Left ventricle myocardium superior (tissue), 1 donor: ENCODE data around the gene ADAMTSL3. TPM values are rescaled to one million over a fixed set of nuclear protein-coding genes. Genes with fewer than 3 reads are reported as not detected.
"Not testable (repeated sequence)": the region's sequence is repeated elsewhere in the genome, so short reads cannot be mapped to it uniquely, and the experiment has no call there.

Experiments used
- ATAC-seq: fragments of 200-7000 bp; cut with Tn5 transposase; one replicate; pipeline ENCODE4 v1.9.1; 2020; ENCODE audit warnings: mild to moderate bottlenecking, moderate library complexity
- DNase-seq: peaks from one replicate; pipeline ENCODE4 v3.0.0-alpha.2; 2020
- intact Hi-C: fragments of 100-400 bp; cut with micrococcal nuclease; formaldehyde crosslinking; loops from one replicate; pipeline ENCODE4 v1.11.0; 2022
- total RNA-seq: library from RNA; stranded (reverse); fragmentation: NEBNext Ultra II Directional; extraction: Animal tissue kit (Norgen Biotek cat#: 25700); gene quantifications from one replicate; pipeline ENCODE4 v1.2.1, GENCODE V29; 2021
- donor health status: DM: no; HTN: yes; CAD: no; lungs with severe emphysema.

ADAMTSL3 gene
- total RNA-seq, 1 donor from 2014 or later = 9.2 TPM

GRCh38 chr15:84034578-84035398 is 380.9 kb downstream of the ADAMTSL3 start:
- no peak for DNase-seq
- intact Hi-C loops = loop anchor here (5.0 to 10.0 kb wide), 2 partner anchors 302 to 470 kb away; no protein-coding TSS in a partner anchor
- ATAC-seq = peak; percentile 43

DNA sequence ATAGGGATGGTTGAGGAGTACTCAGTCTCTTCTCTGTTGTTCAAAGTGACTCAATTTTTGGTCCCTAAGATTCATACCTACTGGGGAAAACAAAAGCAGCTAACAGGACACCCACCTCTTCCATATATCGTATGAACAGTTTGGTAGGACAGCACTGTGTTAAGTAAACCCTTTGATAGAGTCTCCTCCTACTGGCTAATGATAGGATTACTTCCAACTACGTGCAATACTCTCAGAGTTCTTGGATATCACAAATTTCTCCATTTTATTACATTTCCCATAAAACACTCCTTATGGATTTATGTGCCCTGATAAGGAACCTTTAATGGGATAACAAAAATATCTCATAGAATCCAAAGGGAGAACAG is 381.5 kb downstream of the ADAMTSL3 start:
- ATAC-seq = peak; percentile 76
- intact Hi-C loops = loop anchor here (10.0 kb wide), 1 partner anchor 471 kb away; no protein-coding TSS in a partner anchor

DNA sequence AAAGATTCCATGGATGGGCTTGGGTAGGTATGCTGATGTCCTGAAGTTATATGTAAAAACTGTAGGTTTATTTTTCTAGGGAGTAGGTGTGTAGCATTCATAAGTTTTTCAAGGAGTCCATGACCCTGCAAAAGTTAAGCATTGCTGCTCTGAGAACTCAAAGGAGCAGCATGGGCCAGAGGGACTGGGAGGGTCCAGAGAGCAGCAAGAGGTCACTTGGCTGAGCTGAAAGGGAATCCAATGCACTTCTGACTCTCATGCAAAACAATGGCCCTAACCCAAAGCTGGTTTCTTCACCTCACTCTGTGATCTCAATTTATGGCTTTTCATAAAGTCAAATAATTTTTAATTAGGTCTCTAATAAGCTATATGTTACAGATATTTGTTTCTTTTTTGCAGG is 383.4 kb downstream of the ADAMTSL3 start:
- intact Hi-C loops = loop anchor here (10.0 kb wide), 1 partner anchor 472 kb away; no protein-coding TSS in a partner anchor
- ATAC-seq (no peak), DNase-seq (no peak)

More for the DNA sequence above, 381.5 kb downstream of the ADAMTSL3 start:
- no peak for DNase-seq

DNA sequence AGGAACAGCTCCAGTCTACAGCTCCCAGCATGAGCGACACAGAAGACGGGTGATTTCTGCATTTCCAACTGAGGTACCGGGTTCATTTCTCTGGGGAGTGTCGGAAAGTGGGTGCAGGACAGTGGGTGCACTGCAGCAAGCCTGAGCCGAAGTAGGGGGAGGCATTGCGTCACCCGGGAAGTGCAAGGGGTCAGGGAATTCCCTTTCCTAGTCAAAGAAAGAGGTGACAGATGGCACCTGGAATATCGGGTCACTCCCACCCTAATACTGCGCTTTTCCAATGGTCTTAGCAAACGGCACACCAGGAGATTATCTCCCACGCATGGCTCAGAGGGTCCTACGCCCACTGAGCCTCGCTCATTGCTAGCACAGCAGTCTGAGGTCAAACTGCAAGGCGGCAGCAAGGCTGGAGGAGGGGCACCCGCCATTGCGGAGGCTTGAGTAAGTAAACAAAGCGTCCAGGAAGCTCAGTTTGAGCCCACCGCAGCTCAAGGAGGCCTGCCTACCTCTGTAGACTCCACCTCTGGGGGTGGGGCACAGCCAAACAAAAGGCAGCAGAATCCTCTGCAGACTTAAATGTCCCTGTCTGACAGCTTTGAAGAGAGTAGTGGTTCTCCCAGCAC is 388.6 kb downstream of the ADAMTSL3 start:
- intact Hi-C loops, ATAC-seq, DNase-seq: not testable (repeated sequence)

DNA sequence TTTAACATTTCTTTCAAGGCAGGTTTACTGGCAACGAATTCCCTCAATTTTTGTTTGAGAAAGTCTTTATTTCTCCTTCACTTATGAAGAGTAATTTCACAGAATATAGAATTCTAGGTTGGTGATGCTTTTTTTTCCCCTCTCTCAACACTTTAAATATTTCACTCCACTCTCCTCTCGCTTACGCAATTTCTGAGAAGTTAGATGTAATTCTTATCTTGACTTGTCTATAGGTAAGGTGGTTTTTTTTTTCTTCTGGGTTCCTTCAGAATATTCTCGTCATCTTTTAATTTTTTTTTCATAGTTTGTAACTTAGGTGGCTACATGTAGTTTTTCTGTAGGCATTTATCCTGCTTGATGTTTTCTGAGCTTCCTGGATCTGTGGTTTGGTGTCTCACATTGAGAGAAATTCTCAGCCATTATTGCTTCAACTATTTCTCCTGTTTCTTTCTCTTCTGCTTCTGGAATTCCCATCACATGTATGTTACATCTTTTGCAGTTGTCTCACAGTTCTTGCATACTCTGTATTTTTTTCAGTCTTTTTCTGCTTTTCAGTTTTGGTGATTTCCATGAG is 392.2 kb downstream of the ADAMTSL3 start:
- no peak for ATAC-seq
- intact Hi-C loops = no loop called here

GRCh38 chr15:84049480-84049879 is 395.6 kb downstream of the ADAMTSL3 start:
- intact Hi-C loops, ATAC-seq, DNase-seq: not testable (repeated sequence)

More for the DNA sequence above, 392.2 kb downstream of the ADAMTSL3 start:
- no peak for DNase-seq

- no peak for DNase-seq
- ATAC-seq = no peak
- intact Hi-C loops = no loop called here
Measured at GRCh38 chr15:84050076-84050475, 396.2 kb downstream of the ADAMTSL3 start.

GRCh38 chr15:84051146-84051545 is 397.2 kb downstream of the ADAMTSL3 start:
- ATAC-seq, intact Hi-C loops: not testable (repeated sequence)

GRCh38 chr15:84054544-84054943 is 400.6 kb downstream of the ADAMTSL3 start:
- intact Hi-C loops, DNase-seq: not testable (repeated sequence)
- ATAC-seq = peak; percentile 27

More at GRCh38 chr15:84051146-84051545, 397.2 kb downstream of the ADAMTSL3 start:
- DNase-seq = not testable (repeated sequence)

DNA sequence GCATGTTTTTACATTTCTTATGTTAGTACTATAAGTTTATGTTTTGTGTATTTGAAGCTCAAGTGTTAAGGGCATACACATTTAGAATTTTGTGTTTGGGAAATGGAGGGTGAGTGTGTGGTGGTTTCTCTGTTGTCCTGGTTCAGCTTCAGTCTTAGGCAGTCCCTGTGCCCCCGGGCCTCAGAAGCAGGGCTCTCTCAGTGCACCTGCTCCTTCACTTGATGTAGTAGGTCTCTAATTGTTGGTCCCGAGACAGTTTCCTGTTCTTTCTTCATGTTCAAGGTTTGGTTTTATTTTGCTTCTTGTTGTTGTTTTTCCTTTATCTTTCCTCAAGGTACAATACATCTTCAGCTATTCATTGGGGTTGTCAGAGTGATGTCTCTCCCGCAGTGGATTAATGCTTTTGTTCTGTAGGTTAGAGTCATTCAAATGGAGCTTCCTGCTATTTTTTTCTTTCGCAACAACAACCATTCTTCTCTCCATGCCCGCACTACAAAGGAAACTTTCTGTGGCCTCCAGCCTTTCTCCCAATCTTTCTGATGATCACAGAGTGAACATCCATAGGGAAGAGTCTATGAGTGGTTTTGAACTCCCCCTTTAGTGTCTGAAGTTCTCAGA is 403.9 kb downstream of the ADAMTSL3 start:
- intact Hi-C loops = no loop called here
- DNase-seq (no peak), ATAC-seq (no peak)

DNA sequence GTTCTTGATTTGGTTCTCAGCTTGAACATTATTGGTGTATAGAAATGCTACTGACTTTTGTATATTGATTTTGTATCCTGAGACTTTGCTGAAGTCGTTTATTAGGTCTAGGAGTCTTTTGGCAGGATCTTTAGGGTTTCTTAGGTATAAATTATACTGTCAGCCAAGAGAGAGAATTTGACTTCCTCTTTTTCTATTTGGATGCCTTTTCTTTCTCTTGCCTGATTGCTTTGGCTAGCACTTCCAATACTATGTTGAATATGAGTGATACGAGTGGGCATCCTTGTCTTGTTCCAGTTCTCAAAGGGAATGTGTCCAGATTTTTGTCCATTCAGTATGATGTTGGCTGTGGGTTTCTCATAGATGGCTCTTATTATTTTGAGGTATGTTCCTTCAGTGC is 409.8 kb downstream of the ADAMTSL3 start:
- ATAC-seq, DNase-seq, intact Hi-C loops: not testable (repeated sequence)

- intact Hi-C loops = not testable (repeated sequence)
Measured at GRCh38 chr15:84068674-84069073, 414.8 kb downstream of the ADAMTSL3 start.

GRCh38 chr15:84078038-84078437 is 424.1 kb downstream of the ADAMTSL3 start:
- ATAC-seq, intact Hi-C loops, DNase-seq: not testable (repeated sequence)

More at GRCh38 chr15:84068674-84069073, 414.8 kb downstream of the ADAMTSL3 start:
- not testable (repeated sequence) for ATAC-seq, DNase-seq

GRCh38 chr15:84079325-84079884 is 425.5 kb downstream of the ADAMTSL3 start:
- intact Hi-C loops, ATAC-seq, DNase-seq: not testable (repeated sequence)

DNA sequence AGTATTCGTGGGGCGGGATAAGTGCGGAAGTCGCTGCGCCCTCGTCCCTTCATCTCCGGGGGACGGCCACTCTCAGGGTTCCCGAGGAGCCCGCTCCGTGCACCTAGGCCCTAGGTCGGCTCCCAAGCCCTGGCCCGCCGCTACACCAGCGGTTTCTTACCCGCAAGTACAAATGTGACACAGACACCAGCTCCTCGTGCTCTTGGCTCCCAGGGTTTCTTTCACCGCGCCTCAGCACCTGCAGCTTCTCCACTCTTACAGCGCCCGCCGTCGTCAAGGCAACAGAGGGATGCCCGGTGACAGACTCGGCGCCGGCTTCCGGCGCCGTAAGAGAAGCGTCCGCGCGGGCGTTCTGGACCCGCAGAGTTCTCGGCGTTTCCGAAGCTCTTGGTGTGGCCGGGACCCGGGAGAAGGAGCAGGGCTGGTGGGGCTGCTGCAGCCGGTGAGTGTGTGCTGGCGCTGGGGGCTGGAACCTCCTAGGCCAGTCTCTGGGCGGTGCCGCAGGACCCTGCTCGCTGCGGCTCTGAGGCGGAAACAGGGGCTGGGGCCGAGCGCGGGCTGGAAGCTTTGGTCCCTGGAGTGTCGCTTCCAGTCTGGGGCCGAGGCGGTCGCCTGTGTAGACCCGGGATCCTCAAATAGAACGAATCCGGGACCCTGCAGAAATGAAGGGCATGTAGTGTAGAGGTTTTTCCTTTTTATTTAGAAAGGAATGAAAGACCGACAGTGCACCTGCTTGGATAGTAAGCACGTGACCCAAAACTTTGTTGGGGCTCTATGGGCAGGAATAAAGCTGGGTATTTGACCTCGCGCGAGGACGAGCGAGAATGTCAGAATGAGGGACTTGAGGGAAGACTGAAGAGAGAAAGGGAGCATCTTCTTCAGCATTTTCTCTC is 426.2 kb downstream of the ADAMTSL3 start:
- DNase-seq (peak; percentile 38), ATAC-seq (peak; percentile 63)
- intact Hi-C loops = no loop called here

GRCh38 chr15:84080778-84081084 is 426.8 kb downstream of the ADAMTSL3 start:
- ATAC-seq, intact Hi-C loops: not testable (repeated sequence)

DNA sequence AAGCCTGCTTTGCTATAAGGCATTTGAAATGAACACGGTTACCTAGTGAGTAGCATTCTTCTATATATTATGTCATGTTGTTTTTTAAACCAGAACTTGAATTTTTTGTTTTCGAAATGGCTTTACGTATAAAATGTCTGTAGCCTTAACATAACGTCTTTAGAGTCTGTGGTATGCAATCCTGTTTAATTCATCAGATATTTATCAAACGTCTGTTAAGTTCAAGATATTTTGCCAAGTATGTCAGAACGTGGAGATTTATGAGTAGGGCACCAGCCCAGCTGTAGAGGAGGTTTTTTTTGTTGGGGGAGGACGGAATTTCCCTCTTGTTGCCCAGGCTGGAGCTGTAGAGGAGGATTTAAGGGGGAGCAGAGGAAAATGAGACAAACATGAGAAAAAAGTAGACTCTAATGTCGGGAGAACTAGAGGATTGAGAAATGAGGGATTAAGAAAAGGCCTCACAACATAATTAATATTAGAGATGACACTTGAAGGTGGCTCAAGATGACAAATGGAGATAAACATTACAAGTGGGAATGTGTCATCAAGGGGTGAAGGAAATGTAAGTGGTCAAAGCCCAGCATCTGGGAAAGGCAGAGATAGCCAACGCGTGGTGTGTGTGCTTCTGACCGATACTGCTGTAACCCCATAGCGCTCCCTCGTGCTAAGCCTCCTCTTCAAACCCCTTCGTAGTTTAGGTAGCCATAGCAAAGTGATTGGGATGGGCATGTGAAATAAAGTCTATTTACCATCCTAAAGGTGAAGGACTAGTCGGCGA is 427.7 kb downstream of the ADAMTSL3 start:
- intact Hi-C loops = no loop called here
- DNase-seq (no peak), ATAC-seq (no peak)

More at GRCh38 chr15:84080778-84081084, 426.8 kb downstream of the ADAMTSL3 start:
- not testable (repeated sequence) for DNase-seq
